NT2/D1 (cell line): ENCODE data around the gene PCDHB8.
"Not testable (repeated sequence)": the region's sequence is repeated elsewhere in the genome, so short reads cannot be mapped to it uniquely, and the experiment has no call there.

ENCODE experiments used
- SUZ12 ChIP-seq: IDR thresholded peaks from 2 replicates; pipeline ENCODE4 v1.6.1; 2011; ENCODE audit not compliant: insufficient read length, insufficient read depth; ENCODE audit errors: extremely low read depth
- YY1 ChIP-seq: IDR thresholded peaks from 2 replicates; pipeline ENCODE4 v1.6.1; 2011; ENCODE audit not compliant: insufficient read length, insufficient read depth
- ZNF274 ChIP-seq: IDR thresholded peaks from 2 replicates; pipeline ENCODE4 v1.6.1; 2011; ENCODE audit warnings: mild to moderate bottlenecking, low read depth, low read length

- not testable (repeated sequence) for TF ChIP-seq ZNF274, SUZ12, YY1
Measured at GRCh38 chr5:141215504-141215903, 37.9 kb downstream of the PCDHB8 start.
